DMS153 treated with DMSO at 0.1 percent for 48 hours (cell line): ENCODE measurements around the gene CTSH.
A peak's percentile ranks its signal among the peaks of the same experiment; 100 is the strongest.

Experiments used
- DNase-seq: peaks from one replicate; lab custom pipeline; 2025; ENCODE audit not compliant: unreplicated experiment; lab: John Stamatoyannopoulos, UW

CTSH gene

GRCh38 chr15:78944669-78945407 lies at the start of gene CTSH:
Gene CTSH (minus strand): TSS chr15:78945046. CDS start chr15:78944981, 65 bp downstream.
- DNase-seq = peak; percentile 12

GRCh38 chr15:78993931-78994530 lies 49.2 kb upstream of the CTSH start:
- DNase-seq = no peak

- no peak for DNase-seq
Observed at GRCh38 chr15:78993257-78993930, 48.5 kb upstream of the CTSH start.

- DNase-seq = no peak
Observed at GRCh38 chr15:78992416-78993256, 47.8 kb upstream of the CTSH start.

- DNase-seq = no peak
Observed at GRCh38 chr15:78991879-78992278, 47.0 kb upstream of the CTSH start.

GRCh38 chr15:78991476-78991875 lies 46.6 kb upstream of the CTSH start:
- DNase-seq = no peak

- no peak for DNase-seq
Observed at GRCh38 chr15:78990278-78990677, 45.4 kb upstream of the CTSH start.

GRCh38 chr15:78989701-78990240 lies 44.9 kb upstream of the CTSH start:
- DNase-seq = no peak

- DNase-seq = no peak
Observed at GRCh38 chr15:78988361-78988911, 43.6 kb upstream of the CTSH start.

- DNase-seq = no peak
Observed at GRCh38 chr15:78987556-78988360, 42.9 kb upstream of the CTSH start.

- DNase-seq = no peak
Observed at GRCh38 chr15:78985859-78986475, 41.1 kb upstream of the CTSH start.

- no peak for DNase-seq
Observed at GRCh38 chr15:78984041-78984440, 39.2 kb upstream of the CTSH start.

GRCh38 chr15:78983146-78983918 lies 38.5 kb upstream of the CTSH start:
- DNase-seq = no peak

GRCh38 chr15:78982736-78983135 lies 37.9 kb upstream of the CTSH start:
- DNase-seq = no peak

GRCh38 chr15:78981532-78982313 lies 36.9 kb upstream of the CTSH start:
- no peak for DNase-seq

GRCh38 chr15:78979456-78980320 lies 34.8 kb upstream of the CTSH start:
- DNase-seq = peak; percentile 14

- DNase-seq = no peak
Observed at GRCh38 chr15:78978601-78979179, 33.8 kb upstream of the CTSH start.
